Neuron (in vitro differentiated cells): ENCODE data around the gene S100A10.

Experiments used
- H2AFZ ChIP-seq: one replicate; pipeline ENCODE4 v1.6.1; 2013; ENCODE audit warnings: low read depth, mild to moderate bottlenecking, inconsistent platforms, low read length, moderate library complexity
- H3K27me3 ChIP-seq: one replicate; pipeline ENCODE4 v1.6.1; 2013; ENCODE audit warnings: low read length; ENCODE audit not compliant: insufficient read depth
- H3K36me3 ChIP-seq: one replicate; pipeline ENCODE4 v1.6.1; 2013; ENCODE audit warnings: low read length; ENCODE audit not compliant: insufficient read depth
- H3K4me1 ChIP-seq: one replicate; pipeline ENCODE4 v1.6.1; 2013; ENCODE audit warnings: low read length; ENCODE audit not compliant: insufficient read depth
- H3K4me3 ChIP-seq: 2 replicates; pipeline ENCODE4 v1.5.1; 2013; ENCODE audit warnings: mild to moderate bottlenecking, low read length, moderate library complexity
- H3K9me3 ChIP-seq: one replicate; pipeline ENCODE4 v1.6.1; 2013; ENCODE audit warnings: low read length

Gene S100A10

GRCh38 chr1:152026895-152027294, 33.2 kb upstream of the S100A10 start:
- Histone ChIP-seq H3K27me3 (no peaks in the 10 kb centered on the region), H3K9me3 (no peaks in the 10 kb centered on the region), H3K36me3 (no peaks in the 10 kb centered on the region), H3K4me3 (no peak overlapping the region), H2AFZ (no peak overlapping the region), H3K4me1 (no peaks in the 10 kb centered on the region)

- no peaks in the 10 kb centered on the region for H3K4me1 ChIP-seq
- no peak overlapping the region for H2AFZ ChIP-seq
- H3K36me3 ChIP-seq, result no peaks in the 10 kb centered on the region
- H3K9me3 ChIP-seq, result no peaks in the 10 kb centered on the region
- H3K4me3 ChIP-seq, result no peak overlapping the region
- H3K27me3 ChIP-seq, result no peaks in the 10 kb centered on the region
Observed at GRCh38 chr1:152024223-152024622, 30.6 kb upstream of the S100A10 start.

DNA sequence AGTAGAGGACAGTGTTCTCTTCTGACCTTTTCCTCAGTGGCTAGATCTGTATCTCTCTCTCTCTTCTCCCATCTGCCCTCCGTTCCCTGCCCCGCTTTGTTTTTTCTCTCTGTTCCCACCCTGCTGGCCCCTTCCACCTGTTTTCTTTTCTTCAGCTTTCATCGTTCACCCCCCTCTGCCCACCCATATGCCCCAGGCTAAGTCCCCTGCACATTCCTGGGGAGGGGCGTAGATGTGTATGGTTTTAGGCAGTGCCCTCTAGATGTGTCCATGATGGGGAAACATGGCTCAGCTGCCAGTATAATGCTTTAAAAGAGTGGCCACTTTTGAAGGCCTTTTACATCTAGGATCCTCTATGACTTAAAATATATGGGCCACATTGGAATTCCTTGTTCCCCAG, 29.6 kb upstream of the S100A10 start:
- Histone ChIP-seq H3K27me3 (no peaks in the 10 kb centered on the region), H3K9me3 (no peaks in the 10 kb centered on the region), H3K36me3 (no peaks in the 10 kb centered on the region), H3K4me3 (no peak overlapping the region), H3K4me1 (no peaks in the 10 kb centered on the region), H2AFZ (no peak overlapping the region)

GRCh38 chr1:152022474-152022873, 28.8 kb upstream of the S100A10 start:
- Histone ChIP-seq H3K9me3 (no peaks in the 10 kb centered on the region), H2AFZ (no peak overlapping the region), H3K36me3 (no peaks in the 10 kb centered on the region), H3K27me3 (no peaks in the 10 kb centered on the region), H3K4me1 (no peaks in the 10 kb centered on the region), H3K4me3 (no peak overlapping the region)

GRCh38 chr1:152021569-152021968, 27.9 kb upstream of the S100A10 start:
- Histone ChIP-seq H3K4me1 (no peaks in the 10 kb centered on the region), H3K27me3 (no peaks in the 10 kb centered on the region), H3K9me3 (no peaks in the 10 kb centered on the region), H3K36me3 (no peaks in the 10 kb centered on the region), H2AFZ (no peak overlapping the region), H3K4me3 (no peak overlapping the region)

DNA sequence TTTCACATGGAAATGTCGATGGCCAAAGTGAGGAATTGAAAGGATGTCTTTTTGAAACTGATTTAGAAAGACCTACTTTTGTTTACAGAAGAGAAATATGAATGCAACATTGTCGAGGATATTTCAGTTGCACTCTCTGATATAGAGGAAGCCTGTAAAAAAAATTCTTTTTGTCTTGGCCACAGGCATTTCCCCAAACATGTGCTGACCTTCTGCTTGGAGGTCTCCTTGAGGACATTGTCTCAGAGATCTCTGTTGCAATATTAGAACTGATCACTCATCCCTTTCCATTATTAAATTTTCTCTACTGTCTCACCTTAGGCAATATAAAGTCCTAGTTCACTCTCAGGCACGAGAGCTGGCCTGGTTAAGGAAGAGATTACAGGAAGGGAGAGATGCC, 27.2 kb upstream of the S100A10 start:
- Histone ChIP-seq H3K9me3 (no peaks in the 10 kb centered on the region), H3K36me3 (no peaks in the 10 kb centered on the region), H3K4me1 (no peaks in the 10 kb centered on the region), H2AFZ (no peak overlapping the region), H3K27me3 (no peaks in the 10 kb centered on the region), H3K4me3 (no peak overlapping the region)

DNA sequence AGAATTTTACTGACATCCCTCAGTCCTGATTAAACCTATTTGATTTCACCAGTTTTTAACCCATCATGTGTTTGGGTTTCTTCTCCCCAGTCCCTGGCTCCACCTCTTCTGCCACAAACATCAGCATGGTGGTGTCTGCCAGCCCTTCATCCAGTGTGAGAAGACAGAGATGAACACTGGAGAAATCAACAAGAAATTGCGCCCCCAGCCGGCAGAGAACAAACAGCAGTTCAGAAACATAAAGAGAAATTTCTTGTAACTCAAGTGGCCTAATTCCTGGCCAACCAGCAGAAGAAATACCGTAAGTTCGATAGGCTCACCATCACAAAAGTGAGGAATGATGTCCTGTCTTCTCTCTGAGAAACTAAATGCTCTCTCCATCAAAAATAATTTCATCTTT, 24.9 kb upstream of the S100A10 start:
- H2AFZ ChIP-seq, result no peak overlapping the region
- H3K27me3 ChIP-seq, result no peaks in the 10 kb centered on the region
- no peaks in the 10 kb centered on the region for H3K36me3 ChIP-seq
- H3K4me1 ChIP-seq, result no peaks in the 10 kb centered on the region
- no peak overlapping the region for H3K4me3 ChIP-seq
- no peaks in the 10 kb centered on the region for H3K9me3 ChIP-seq

DNA sequence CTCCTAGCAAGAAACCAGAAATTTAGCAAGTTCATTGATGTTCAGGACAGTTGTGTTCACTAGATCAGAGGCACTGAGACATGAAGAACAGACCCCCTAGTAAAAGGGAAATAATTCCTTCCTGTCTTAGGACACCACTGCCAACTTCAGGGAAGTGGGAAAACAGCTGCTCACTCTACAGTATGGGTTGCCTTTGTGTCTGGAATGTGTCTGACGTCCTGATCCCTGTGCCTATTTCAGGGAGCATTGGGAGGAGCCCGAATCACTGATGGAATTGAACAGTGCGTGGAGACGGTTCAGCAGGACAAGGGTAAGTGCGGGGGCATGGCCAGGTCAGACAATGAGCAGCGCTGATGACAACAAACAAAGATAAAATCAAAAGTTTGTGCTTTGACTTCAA, 22.1 kb upstream of the S100A10 start:
- Histone ChIP-seq H3K4me3 (no peak overlapping the region), H3K4me1 (no peaks in the 10 kb centered on the region), H3K36me3 (no peaks in the 10 kb centered on the region), H2AFZ (no peak overlapping the region), H3K9me3 (no peaks in the 10 kb centered on the region), H3K27me3 (no peaks in the 10 kb centered on the region)

DNA sequence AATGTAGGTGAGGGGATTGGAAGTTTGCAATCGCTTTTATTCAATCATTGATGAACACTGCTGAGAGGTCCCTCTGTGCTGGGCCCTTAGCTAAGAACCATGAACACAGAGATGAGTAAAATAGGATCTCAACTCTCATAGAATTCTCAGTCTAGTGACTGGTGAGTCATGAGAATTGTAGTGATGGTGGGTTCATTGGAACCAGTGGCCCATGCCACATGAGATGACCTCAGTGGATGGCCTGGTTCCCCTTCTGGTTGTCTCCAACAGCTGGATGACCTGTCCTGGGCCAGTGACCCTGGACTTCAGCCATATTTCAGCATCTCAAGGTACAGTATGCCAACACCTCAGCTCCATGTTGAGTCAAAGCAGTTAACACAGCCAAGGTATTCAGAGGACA, 21.3 kb upstream of the S100A10 start:
- Histone ChIP-seq H3K27me3 (no peaks in the 10 kb centered on the region), H3K4me3 (no peak overlapping the region), H3K36me3 (no peaks in the 10 kb centered on the region), H3K9me3 (no peaks in the 10 kb centered on the region), H2AFZ (no peak overlapping the region), H3K4me1 (no peaks in the 10 kb centered on the region)

DNA sequence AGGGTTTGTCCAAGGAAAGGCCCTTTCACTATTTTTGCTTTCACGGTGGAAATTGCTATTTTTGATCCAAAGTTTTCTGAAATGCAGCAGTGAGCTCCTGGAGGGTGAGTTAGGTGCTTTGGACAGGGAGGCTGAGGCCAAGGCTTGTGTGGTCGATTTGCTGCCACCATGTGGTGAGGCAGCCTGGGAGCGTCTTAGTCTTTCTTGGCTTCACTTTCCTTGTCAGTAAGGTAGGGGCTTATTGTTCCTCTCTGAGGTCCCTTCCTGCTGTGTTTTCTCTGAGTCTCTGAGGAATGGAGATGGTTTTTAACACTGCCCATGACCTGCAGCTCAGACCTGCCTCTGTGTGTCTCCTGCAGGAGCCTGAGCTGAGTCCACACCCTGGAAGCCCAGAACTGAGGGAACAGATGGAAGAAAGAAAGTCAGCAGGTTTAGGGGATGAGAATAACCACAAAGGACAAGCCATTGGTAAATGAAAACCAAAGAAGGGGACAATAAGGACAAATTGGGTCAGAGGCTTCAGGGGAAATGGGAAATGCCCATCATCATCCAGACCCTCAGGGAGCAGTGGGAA, 20.1 kb upstream of the S100A10 start:
- no peaks in the 10 kb centered on the region for H3K4me1 ChIP-seq
- H3K4me3 ChIP-seq, result no peak overlapping the region
- no peaks in the 10 kb centered on the region for H3K36me3 ChIP-seq
- no peaks in the 10 kb centered on the region for H3K9me3 ChIP-seq
- H2AFZ ChIP-seq, result no peak overlapping the region
- H3K27me3 ChIP-seq, result no peaks in the 10 kb centered on the region

- H3K27me3 ChIP-seq, result peaks cover 4% of the 10 kb centered on the region
- no peaks in the 10 kb centered on the region for H3K9me3 ChIP-seq
- H3K36me3 ChIP-seq, result no peaks in the 10 kb centered on the region
- H3K4me3 ChIP-seq, result no peak overlapping the region
- H3K4me1 ChIP-seq, result no peaks in the 10 kb centered on the region
- no peak overlapping the region for H2AFZ ChIP-seq
Observed at GRCh38 chr1:152009691-152010090, 16.0 kb upstream of the S100A10 start.

- no peaks in the 10 kb centered on the region for H3K36me3 ChIP-seq
- no peak overlapping the region for H2AFZ ChIP-seq
- no peaks in the 10 kb centered on the region for H3K9me3 ChIP-seq
- no peaks in the 10 kb centered on the region for H3K4me1 ChIP-seq
- H3K27me3 ChIP-seq, result peaks cover 4% of the 10 kb centered on the region
- no peak overlapping the region for H3K4me3 ChIP-seq
Observed at GRCh38 chr1:152007047-152007446, 13.4 kb upstream of the S100A10 start.

DNA sequence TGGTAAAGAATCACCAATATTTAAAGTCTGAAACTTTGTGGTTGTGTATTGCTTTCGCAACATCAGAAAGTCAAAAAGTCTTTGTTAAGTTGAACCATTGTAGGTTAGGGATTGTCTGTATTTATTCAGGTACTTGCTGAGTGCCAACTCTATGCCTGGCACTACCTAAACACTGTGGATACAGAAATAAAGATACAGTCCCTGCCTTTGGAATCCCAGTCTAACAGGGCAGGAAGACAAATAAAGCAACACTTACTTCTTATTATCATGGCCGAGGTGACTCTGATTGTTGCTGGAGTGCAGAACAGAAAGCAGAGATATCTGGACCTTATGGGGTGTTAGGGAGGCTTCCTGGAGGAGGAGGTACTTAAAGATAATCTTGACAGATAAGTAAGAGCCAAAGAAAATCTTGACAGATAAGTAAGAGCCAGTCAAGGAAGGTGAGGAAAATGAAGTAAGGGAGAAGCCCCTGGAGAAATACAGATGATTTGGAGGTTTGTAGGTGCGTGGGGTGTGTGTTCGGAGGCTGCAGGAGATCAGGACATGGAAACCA, 11.8 kb upstream of the S100A10 start:
- H2AFZ ChIP-seq, result no peak overlapping the region
- no peaks in the 10 kb centered on the region for H3K4me1 ChIP-seq
- H3K4me3 ChIP-seq, result no peak overlapping the region
- H3K27me3 ChIP-seq, result peaks cover 4% of the 10 kb centered on the region
- no peaks in the 10 kb centered on the region for H3K9me3 ChIP-seq
- H3K36me3 ChIP-seq, result no peaks in the 10 kb centered on the region

DNA sequence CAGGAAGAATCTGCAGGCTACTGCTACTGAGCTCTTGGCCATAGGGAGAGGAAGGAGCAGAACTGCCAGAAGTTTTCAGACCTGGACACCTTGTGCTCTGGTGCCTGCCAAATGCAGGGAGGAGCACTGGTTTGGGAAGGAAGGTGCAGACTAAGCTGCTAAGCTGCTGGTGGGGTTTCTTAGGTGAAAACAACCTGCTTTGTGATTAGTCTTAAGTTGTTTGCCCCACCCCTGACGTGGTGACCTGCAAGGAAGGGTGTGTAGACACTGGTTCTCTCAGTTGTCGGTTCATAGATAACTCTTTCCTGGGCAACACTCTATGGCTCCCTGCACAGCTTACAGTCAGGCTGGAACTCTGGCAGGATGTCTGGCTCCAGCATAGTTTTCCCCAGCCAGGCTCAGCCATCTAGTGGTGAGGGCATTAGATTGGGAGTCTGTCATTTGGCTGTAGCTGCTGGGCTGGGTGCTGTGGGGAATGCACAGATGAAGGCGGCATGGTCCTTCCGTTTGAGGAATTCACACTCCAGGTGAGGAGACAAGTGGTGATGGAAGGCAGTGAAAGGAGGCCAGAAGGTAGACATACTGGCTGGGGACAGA, 10.3 kb upstream of the S100A10 start:
- no peak overlapping the region for H2AFZ ChIP-seq
- no peaks in the 10 kb centered on the region for H3K9me3 ChIP-seq
- H3K36me3 ChIP-seq, result no peaks in the 10 kb centered on the region
- no peak overlapping the region for H3K4me3 ChIP-seq
- no peaks in the 10 kb centered on the region for H3K4me1 ChIP-seq
- peaks cover 4% of the 10 kb centered on the region for H3K27me3 ChIP-seq
